Stimulated activated CD4-positive, alpha-beta T cell treated with anti-CD3 and anti-CD28 coated beads, Interleukin-12 subunit alpha, Interleukin-12 subunit beta, amount 100 ng/mL, for 48 hours (primary cell): ENCODE measurements around the gene C6orf62.
"Not testable (repeated sequence)": the region's sequence is repeated elsewhere in the genome, so short reads cannot be mapped to it uniquely, and the experiment has no call there.

ENCODE experiments used
- DNase-seq, 3 donors: peaks; one replicate each; pipeline ENCODE4 v3.0.0-alpha.2; 2020; ENCODE audit warnings: low read depth in 2 of 3, low spot score in 1 of 3

C6orf62 gene

DNA sequence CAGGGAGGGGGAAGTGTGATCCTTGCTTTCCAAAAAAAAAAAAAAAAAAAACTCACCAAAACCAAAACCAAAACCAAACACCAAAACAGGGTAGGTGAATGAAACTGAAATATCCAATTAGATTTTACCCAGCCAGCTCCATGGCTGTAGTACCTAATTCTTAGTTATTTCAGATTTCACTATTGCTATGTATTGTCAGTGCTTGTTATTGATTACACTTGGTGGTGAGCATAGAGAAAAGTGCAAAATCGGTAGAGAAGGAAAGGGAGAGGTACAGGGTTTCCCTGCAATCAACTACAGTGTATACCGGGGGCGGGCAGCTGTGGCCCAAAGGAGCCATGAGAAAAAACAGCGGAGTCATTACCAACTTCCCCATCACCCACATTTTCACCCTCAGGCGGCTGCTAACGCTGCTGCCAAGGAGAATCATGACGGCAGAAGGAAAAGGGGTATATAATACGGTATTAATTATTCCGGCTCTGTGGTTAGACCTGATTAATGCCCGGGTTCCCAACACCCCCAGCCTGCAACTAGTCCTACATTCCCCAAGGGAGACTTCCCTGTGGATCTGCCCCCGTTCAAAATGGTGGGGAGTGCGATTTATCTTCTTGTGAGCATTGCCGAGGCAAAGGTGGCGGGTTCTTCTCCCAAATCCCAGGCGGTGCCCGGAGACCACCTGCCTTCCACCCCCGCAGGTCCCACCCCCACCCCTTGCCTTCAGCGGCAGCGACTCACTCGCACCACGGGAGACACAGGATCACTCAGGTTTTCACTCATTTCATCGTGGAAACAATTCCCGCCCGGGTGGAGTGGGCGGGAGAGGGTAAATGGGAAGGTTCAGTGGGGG lies at the start of gene C6orf62:
Gene C6orf62, minus strand, starts transcription at position 30 of the 847 bp plus-strand sequence. CDS start 486 bp downstream, outside the sequence.
- peak; percentile 55 to 59 (median 55) for DNase-seq

DNA sequence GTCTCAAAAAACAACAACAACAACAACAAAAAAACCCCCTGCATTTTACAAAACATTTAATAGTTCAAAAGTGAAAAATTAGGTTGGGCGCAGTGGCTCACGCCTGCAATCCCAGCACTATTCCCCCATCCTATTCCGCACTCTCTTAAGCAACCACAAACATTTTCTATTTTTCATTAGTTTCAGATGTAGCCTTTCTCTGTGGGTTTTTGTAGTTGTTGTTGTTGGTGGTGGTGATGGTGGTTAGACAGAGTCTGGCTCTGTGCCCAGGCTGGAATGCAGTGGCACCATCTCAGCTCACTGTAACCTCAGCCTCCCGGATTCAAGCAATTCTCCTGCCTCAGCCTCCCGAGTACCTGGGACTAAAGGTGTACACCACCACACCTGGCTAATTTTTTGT lies 49.4 kb upstream of the C6orf62 start:
- DNase-seq = no peak

DNA sequence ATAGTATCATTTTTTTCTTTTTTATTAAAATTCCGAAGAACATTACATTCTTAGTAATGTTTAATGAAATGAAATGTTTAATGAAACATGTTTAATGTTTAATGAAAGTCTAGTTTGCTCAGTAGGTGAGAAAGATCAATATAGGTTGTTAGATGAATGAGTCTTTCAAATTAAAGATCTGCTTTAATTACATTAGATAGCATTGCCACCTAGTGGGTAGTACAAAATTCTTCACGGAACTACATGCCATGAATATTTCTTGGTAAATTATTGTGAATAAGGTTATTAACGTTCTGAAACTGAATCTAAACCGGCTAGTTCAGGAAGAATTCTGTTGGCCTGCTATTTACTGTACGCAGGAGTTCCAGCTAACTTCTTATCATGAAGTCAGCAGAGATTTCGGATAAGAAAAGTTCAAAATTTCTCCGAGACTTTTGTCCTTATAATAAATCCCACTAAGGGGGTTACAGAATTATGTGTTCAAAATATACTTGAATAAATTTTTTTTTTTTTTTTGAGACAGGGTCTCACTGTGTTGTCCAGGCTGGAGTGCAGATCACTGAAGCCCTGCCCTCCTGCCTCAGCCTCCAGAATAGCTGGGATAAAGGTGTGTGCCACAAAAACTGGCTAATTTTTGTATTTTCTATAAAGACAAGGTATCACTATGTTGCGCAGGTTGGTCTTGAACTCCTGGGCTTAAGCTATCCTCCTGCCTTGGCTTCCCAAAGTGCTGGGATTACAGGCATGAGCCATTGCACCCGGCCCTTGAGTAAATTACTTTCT lies 47.9 kb upstream of the C6orf62 start:
- no peak for DNase-seq

DNA sequence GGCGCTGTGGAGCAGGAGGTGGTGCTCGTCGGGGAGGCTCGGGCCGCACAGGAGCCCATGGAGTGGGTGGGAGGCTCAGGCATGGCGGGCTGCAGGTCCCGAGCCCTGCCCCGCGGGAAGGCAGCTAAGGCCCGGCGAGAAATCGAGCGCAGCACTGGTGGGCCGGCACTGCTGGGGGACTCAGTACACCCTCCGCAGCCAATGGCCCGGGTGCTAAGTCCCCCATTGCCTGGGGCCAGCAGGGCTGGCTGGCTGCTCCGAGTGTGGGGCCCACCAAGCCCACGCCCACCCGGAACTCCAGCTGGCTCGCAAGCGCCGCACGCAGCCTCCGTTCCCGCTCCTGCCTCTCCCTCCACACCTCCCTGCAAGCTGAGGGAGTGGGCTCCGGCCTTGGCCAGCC lies 47.0 kb upstream of the C6orf62 start:
- not testable (repeated sequence) for DNase-seq

DNA sequence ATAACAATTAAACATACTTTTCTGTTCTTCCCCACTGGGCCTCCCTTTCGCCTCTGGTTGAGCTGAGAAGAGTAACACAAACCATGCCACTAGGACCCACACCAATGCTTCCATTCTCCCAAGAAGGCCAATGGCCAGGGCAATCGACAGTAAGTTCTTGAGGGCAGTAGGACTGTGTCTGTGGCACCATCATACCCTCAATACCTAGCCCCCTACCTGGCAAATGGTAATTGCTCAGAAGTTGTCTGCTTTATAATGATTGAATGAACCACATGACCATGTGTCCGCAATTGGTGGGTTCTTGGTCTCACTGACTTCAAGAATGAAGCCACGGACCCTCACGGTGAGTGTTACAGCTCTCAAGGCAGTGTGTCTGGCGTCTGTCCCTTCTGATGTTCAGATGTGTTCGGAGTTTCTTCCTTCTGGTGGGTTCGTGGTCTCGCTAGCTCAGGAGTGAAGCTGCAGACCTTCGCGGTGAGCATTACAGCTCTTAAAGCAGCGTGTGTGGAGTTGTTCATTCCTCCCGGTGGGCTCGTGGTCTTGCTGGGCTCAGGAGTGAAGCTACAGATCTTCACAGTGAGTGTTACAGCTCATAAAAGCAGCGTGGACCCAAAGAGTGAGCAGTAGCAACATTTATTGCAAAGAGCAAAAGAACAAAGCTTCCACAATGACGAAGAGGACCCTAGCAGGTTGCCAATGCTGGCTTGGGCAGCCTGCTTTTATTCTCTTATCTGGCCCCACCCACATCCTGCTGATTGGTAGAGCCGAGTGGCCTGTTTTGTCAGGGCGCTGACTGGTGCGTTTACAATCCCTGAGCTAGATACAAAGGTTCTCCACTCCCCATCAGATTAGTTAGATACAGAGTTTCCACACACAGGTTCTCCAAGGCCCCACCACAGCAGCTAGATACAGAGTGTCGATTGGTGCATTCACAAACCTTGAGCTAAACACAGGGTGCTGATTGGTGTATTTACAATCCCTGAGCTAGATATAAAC lies 46.2 kb upstream of the C6orf62 start:
- DNase-seq = not testable (repeated sequence)

DNA sequence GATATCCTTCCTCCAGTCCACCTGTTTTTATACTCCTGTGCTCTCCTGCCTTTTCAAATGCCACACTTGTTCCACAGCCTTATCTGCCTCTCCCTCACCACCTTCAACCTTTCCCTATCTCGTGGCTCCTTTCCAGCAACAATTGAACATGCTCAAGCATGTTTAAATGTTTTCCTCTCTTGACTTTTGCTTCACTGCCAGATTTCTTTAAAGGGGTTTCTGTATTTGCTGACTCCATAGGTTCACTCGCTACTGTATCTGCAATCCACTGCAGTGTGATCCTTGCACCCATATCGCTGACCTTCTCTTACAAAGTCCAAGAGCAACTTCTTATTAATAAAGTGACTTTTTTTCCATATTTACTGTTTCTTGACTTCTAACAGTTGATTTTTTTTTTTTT lies 44.6 kb upstream of the C6orf62 start:
- DNase-seq = no peak

DNA sequence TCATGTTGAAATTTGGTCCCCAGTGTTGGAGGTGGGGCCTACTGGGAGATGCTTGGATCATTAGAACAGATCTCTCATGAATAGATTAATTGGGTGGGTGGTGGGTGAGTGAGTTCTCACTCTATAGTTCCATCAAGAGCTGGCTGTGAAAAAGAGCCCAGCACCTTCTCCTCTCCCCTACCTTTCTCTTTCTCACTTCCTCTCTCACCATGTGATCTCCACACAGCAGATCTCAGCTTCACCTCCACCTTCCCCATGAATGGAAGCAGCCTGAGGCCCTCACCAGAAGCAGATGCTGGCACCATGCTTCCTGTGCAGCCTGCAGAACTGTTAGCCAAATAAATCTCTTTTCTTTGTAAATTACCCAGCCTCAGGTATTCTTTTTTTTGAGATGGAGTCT lies 42.9 kb upstream of the C6orf62 start:
- DNase-seq = no peak

DNA sequence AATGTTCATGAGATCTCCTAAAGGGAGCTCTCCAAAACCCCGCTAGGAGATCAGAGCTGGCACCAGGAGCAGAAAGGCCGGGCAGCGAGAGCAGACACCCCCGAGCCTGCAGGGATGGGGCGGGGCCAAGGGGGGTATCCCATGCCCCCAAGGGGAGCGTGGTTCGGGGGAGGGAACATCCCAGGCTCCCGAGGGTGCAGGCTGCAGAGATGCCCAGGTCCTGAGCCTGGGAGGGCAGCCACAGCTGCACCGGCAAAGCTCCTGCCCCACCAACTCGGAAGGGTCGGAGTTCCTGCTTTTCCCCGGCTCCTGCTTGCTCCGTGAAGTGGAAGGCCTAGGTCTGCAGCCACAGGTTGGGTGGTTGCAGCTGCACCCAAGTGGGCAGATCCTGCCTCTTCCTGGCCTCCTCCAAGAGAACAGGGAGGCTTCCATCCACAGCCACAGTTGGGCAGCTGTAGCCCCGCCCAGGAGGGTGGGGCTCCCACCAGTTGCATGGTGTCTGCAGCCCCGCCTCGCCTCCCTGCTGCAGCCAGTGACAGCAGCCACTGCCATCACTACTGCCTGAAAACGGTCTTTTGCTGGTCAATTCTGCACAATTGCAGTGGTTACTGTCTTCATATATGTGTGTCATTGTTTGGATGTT lies 42.4 kb upstream of the C6orf62 start:
- DNase-seq = peak in 1 of 3 donors; percentile 10

DNA sequence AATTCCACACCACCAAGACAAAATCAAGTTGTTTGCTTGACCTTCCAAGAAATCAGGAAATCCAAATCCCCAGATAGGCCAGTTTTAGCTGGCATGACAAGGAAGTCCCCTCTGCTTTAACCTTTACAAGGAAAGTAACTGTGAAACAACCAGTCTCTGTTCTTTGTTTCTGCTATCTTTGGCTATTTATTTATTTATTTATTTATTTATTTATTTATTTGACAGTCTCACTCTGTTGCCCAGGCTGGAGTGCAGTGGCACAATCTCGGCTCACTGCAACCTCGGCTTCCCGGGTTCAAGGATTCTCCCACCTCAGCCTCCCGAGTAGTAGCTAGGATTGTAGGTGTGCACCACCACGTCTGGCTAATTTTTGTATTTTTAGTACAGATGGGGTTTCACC lies 41.3 kb upstream of the C6orf62 start:
- no peak for DNase-seq

DNA sequence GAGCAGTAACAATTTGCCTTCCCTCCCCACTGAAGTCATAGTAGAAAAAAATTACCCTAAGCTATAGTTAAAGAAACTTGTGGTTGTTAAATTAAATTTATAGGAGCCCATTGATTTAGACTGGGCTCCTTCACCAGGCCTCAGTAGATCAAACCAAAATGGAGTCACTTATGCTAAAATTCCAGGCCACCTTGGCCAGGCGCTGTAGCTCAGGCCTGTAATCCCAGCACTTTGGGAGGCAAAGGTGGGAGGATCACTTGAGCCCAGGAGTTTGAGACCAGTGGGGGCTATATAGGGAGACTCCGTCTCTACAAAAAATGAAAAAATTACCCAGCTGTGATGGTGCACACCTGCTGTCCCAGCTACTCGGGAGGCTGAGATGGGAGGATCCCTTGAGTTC lies 40.8 kb upstream of the C6orf62 start:
- no peak for DNase-seq

DNA sequence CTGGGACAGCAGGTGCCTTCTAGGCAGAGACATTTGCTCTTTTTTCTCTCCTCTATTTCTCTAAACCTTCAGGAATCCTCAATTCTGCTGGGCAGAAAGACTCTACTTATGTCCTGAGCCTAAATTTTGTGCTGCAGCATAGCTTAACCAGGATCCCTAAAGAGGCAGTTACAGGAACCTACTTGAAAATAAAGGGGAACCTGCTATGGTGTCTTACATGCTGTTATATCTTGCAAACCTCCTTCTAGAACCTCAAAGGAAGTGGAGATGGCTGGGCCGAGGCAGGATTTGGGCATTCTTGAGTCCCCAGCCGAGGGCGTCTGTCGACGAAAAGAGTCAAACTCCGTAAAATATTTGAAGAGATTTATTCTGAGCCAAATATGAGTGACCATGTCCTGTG lies 38.7 kb upstream of the C6orf62 start:
- no peak for DNase-seq

DNA sequence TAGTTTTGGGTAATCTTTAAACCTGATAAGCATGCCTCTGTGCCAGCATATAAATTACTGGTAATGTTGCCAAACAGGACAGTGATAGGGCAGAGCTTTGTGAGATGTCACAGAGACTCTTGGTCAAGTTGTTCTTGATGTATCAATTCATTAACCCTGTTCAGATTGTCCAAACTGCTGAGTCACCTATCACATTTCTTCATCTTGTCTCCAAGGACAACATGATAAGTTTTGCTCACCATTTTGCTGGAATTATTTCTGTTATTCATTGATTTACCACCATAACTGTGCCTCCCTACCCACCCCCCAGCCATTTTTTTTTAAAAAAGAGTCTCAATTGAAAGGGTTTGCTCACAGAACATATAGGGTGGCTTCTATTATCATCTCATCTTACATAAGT lies 36.3 kb upstream of the C6orf62 start:
- DNase-seq = no peak

DNA sequence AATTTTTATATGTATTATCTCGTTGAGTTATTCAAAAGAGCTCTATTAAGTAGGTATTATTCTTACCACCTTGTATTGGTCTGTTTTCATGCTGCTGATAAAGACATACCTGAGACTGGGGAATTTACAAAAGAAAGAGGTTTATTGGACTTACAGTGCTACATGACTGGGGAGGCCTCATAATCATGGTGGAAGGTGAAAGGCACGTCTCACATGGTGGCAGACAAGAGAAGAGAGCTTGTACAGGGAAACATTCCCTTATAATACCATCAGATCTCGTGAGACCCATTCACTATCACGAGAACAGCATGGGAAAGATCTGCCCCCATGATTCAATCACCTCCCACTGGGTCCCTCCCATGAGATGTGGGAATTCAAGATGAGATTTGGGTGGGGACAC lies 35.4 kb upstream of the C6orf62 start:
- not testable (repeated sequence) for DNase-seq

DNA sequence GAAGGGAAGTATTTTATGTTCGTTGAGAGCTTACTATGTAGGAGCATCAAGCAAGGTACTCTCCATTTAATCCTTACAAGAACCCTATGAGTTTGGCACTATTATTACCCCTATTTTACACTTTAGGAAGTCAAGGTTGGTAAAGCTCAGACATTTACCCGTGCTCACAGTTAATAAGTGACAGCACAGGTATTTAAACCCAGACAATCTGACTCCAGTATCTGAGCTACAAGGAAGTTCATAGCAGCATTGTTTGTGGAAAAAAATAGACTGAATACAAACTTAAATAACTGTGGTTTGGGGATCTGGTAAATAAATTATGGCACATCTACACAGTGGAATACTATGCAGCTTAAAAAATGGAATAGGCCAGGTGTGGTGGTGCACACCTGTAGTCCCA lies 34.6 kb upstream of the C6orf62 start:
- DNase-seq = no peak

DNA sequence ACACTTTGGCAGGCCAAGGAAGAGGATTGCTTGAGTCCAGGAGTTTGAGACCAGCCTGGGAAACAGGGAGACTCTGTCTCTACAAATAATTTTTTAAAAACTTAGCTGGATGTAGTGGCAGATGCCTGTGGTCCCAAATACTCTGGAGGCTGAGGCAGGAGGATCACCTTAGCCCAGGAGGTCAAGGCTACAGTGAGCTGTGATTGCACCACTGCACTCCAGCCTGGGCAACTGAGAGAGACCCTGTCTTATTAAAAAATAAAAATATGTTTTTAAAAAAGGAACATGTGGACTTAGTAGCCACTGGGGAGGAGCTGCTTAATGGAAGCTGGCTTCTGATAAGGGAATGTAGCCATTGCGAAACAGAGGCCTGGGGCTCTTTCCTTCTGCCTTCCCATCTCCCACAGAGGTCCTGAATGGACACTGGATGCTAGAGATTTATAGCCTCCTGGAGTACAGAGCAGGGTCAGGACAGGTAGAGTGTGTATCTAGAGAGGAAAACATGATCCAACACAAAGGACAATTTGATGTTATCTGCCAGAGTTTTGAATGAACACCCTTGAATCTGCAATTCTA lies 34.1 kb upstream of the C6orf62 start:
- DNase-seq = no peak

DNA sequence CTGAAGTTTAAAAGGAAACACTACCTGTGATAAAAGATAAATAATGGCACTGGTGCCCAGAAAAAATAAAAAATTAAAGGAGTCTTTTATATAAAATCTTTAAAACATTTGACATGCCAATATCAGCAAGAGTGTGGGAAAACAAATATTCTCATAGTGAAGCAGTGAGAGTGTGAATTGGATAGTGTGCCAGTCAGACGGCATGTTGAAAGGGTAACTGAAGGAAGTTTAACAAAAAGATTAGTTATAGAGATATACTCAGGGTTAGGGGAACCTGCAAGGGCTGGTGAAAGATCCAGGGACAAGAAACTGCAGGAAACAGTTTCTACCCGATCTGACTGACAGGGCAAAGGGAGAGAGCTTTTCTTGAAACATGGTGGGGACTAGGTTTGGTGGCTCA lies 33.5 kb upstream of the C6orf62 start:
- no peak for DNase-seq

DNA sequence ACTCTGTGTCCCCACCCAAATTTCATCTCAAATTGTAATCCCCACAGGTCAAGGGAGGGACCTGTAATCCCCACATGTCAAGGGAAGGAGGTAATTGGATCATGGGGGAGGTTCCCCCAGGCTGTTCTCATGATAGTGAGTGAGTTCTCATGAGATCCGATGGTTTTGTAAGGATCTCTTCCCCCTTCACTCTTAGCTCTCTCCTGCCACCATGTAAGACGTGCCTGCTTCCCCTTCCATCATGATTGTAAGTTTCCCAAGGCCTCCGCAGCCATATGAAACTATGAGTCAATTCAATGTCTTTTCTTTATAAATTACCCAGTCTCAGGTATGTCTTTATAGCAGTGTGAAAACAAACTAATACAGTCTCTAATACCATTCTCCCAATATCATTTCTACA lies 31.9 kb upstream of the C6orf62 start:
- not testable (repeated sequence) for DNase-seq

DNA sequence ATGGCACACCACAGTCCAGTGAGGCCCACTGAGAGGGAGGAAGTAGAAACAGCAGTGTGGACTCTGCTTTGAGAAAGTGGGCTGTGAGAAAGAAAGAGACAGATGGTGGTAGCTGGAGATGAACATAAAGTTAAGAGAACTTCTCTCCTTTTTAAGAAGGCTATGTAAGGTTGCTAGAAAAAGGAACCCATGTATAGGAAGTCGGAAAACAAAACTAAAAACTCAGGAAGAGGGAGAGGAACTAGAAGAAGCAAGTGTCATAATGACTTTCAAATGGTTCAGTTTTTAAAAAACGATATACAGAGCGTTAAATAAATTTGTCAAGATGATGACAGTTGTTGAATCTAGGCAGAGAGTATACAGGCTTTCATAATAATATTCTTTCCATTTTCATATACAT lies 30.3 kb upstream of the C6orf62 start:
- no peak for DNase-seq

DNA sequence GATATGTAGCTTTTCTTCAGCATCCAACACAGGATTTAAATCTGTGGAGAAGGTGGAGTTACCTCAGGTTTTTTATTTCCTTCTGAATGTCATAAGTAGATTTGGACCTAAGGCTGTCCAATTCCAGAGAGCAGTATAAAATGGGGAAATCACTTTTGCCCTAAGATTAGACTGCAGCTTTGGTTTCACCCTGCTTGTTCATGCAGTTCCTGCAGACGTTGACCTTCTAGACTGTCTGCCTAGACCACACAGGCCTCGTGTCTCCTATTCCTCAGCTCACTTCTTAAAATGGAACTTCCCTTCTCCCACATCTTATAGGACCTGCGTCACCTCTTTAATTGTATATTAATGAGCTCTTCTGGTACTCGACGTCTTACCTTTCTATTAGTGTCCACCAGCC lies 26.0 kb upstream of the C6orf62 start:
- DNase-seq = no peak

DNA sequence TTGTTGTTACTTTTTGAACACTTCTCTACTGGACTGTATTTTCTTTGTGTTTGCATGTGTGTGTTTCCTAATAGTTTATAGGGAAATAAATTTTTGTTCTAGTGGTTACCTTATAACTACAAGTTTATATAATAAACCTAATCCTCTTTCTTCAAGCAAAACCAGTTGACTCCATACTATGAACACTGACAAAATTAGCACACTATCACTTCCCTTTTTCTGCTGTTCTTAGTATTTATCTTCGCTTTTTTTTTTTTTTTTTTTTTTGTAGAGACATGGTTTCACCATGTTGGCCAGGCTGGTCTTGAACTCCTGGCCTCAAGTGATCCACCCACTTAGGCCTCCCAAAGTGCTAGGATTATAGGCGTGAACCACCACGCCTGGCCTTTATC lies 25.0 kb upstream of the C6orf62 start:
- no peak for DNase-seq
